ENCODE data around the gene CCNDBP1. TPM values are rescaled to one million over a fixed set of nuclear protein-coding genes. Genes with fewer than 3 reads are reported as not detected.

The CCNDBP1 gene
- total and polyA plus RNA-seq, 2 of the 8 experiments (the other 6 are each of a cell fraction or from before 2014, with no cell fraction given): 23.4 to 29.0 TPM

DNA sequence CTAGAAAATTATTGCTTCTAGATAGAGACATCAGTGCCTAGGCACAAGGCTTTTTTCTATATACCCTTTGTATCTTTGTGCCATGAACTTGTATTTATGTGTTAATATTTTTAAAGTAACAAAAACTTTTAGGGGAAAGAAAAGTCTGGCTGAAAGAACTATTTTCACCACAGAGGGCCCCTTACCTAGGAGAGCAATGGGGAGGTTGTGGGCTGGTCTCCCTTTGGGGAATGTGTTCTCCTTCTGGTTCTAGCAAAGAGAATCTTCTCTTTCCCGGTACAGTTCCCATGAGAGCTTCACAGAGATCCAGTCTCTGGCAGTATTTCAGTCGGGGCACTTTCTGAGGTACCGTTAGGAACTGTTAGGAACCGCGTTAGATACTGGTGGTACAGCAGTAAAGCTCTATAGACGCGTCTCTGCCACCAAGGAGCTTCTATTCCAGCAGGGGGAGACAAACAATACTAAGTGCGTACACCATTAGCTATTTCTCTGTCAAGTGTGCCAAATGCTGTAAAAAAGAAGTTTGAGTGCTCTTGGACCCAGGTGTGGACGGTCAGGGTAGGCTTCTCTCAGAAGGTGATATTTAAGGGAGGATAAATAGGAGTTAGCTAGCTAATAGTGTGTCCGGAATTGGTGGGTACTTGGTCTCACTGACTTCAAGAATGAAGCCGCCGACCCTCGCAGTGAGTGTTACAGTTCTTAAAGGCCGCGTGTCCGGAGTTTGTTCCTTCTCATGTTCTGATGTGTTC, 40.2 kb downstream of the CCNDBP1 start:
- no peak overlapping the region for H4K5ac ChIP-seq (ENCODE audit: insufficient read length, low read depth, low read length)
- WGBS, 2 experiments (ENCODE audit: extremely low coverage in 1 of 2, insufficient coverage in 1 of 2, insufficient read length in 1 of 2, insufficient replicate concordance in 2 of 2, low coverage in 1 of 2, low lambda C conversion rate in 2 of 2, missing lambda C conversion rate in 1 of 2): 57% methylated on average over 16 of the region's 16 CpGs; no CpG with 5 or more reads in 1 of the 2 experiments
- no peak overlapping the region for H3K56ac ChIP-seq (replicated peaks; ENCODE audit: insufficient read length, low read depth, low read length)
- no peak overlapping the region for H3K4ac ChIP-seq (replicated peaks; ENCODE audit: insufficient read length, low read depth, low read length)
- no peak overlapping the region for H3K4me3 ChIP-seq (ENCODE audit: extremely low read depth in 1 of 4, insufficient read depth in 2 of 4, low read depth in 3 of 4, low read length in 4 of 4)
- no peak overlapping the region for H3K4me2 ChIP-seq (ENCODE audit: insufficient read depth in 1 of 2, low read depth in 2 of 2, low read length in 2 of 2)
- H2BK120ac ChIP-seq (replicated peaks; ENCODE audit: low read depth, low read length): no peak overlapping the region
- H2AK5ac ChIP-seq (ENCODE audit: low read depth, low read length): no peak overlapping the region
- no peaks in the 10 kb centered on the region for H3K9me3 ChIP-seq (ENCODE audit: insufficient read depth in 2 of 2, low read depth in 1 of 2, low read length in 1 of 2)
- H3K4me1 ChIP-seq (replicated peaks in 1 of 4; ENCODE audit: control insufficient read depth in 3 of 4, insufficient read depth in 4 of 4, low read length in 3 of 4): no peaks in the 10 kb centered on the region
- H3K14ac ChIP-seq (ENCODE audit: insufficient read length): no peak overlapping the region
- H3K23ac ChIP-seq (ENCODE audit: insufficient read length): no peak overlapping the region
- no peaks in the 10 kb centered on the region for H3K79me1 ChIP-seq (ENCODE audit: low read depth, low read length)
- no peak overlapping the region for H2AFZ ChIP-seq (ENCODE audit: low read length)
- H3K9ac ChIP-seq (replicated peaks in 1 of 4; ENCODE audit: extremely low read depth in 1 of 4, low read depth in 3 of 4, low read length in 3 of 4): no peak overlapping the region
- H4K8ac ChIP-seq (ENCODE audit: extremely low read depth, insufficient read depth, low read length): no peak overlapping the region
- H3K27ac ChIP-seq (ENCODE audit: low read depth, low read length): no peak overlapping the region
- H3K27me3 ChIP-seq (replicated peaks in 1 of 4; ENCODE audit: control insufficient read depth in 3 of 4, extremely low read depth in 1 of 4, insufficient read depth in 3 of 4, low read length in 3 of 4): no peaks in the 10 kb centered on the region
- TF ChIP-seq NRF1 (IDR thresholded peaks at IDR 0.05; ENCODE audit: low read depth, low read length): no peak
- TF ChIP-seq RAD21 (IDR thresholded peaks at IDR 0.05 in 1 of 2, conservative IDR thresholded peaks at IDR 0.05 in 1 of 2; ENCODE audit: low read depth in 2 of 2, low read length in 2 of 2): peak; percentile 76 to 79
- TF ChIP-seq FOSL1 (IDR thresholded peaks at IDR 0.05; ENCODE audit: insufficient read depth, low read depth, low read length): no peak
- TF ChIP-seq SP2 (IDR thresholded peaks at IDR 0.05; ENCODE audit: low read length): no peak
- TF ChIP-seq, protein P1, sequence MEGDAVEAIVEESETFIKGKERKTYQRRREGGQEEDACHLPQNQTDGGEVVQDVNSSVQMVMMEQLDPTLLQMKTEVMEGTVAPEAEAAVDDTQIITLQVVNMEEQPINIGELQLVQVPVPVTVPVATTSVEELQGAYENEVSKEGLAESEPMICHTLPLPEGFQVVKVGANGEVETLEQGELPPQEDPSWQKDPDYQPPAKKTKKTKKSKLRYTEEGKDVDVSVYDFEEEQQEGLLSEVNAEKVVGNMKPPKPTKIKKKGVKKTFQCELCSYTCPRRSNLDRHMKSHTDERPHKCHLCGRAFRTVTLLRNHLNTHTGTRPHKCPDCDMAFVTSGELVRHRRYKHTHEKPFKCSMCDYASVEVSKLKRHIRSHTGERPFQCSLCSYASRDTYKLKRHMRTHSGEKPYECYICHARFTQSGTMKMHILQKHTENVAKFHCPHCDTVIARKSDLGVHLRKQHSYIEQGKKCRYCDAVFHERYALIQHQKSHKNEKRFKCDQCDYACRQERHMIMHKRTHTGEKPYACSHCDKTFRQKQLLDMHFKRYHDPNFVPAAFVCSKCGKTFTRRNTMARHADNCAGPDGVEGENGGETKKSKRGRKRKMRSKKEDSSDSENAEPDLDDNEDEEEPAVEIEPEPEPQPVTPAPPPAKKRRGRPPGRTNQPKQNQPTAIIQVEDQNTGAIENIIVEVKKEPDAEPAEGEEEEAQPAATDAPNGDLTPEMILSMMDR (IDR thresholded peaks at IDR 0.05; ENCODE audit: control extremely low read depth in 1 of 3, insufficient read depth in 1 of 3, low read depth in 1 of 3, low read length in 3 of 3): peak in 2 of 3 experiments; percentile 79 to 88; a peak in 3 of 4 replicates
- no peak for TF ChIP-seq GTF2F1 (IDR thresholded peaks at IDR 0.05; ENCODE audit: borderline replicate concordance, low read depth, low read length)
- H3K36me3 ChIP-seq (ENCODE audit: control insufficient read depth in 2 of 4, insufficient read depth in 4 of 4, low read length in 3 of 4): no peaks in the 10 kb centered on the region
- no peak overlapping the region for H3K18ac ChIP-seq (ENCODE audit: extremely low read depth, low read length)
- CTCF ChIA-PET (ENCODE audit: partially characterized antibody): interaction anchor here (0.6 to 9.7 kb wide), 43 partner anchors 9 to 673 kb away, joined by 3 to 178 read pairs (median 6); partner anchors contain the start of genes CCNDBP1, TGM5 and TGM7
- no peak overlapping the region for H2BK12ac ChIP-seq (ENCODE audit: low read depth, low read length)
- H2BK15ac ChIP-seq (ENCODE audit: low read length): no peak overlapping the region
- peaks cover under 1% of the 10 kb centered on the region; the same call in 1 of the 2 replicates for H3K23me2 ChIP-seq (ENCODE audit: low read depth, low read length)
- FAIRE-seq: peak; percentile 75
- H4K91ac ChIP-seq (replicated peaks; ENCODE audit: insufficient read length, low read length): no peak overlapping the region
- H2BK20ac ChIP-seq (ENCODE audit: low read length): no peak overlapping the region
- DNase-seq (ENCODE audit: low read depth in 1 of 2, low spot score in 2 of 2): no peak
- POLR2A ChIA-PET (ENCODE audit: partially characterized antibody): interaction anchor here (0.7 kb wide), 1 partner anchor 18 kb away, joined by 3 read pairs; no protein-coding TSS in a partner anchor
- no peak overlapping the region for H2BK5ac ChIP-seq (ENCODE audit: low read depth, low read length)
- H4K20me1 ChIP-seq (replicated peaks in 1 of 2; ENCODE audit: control insufficient read depth in 1 of 2, insufficient read depth in 2 of 2, low read length in 2 of 2): no peaks in the 10 kb centered on the region
- no peaks in the 10 kb centered on the region for H3K79me2 ChIP-seq (ENCODE audit: control insufficient read depth in 1 of 2, insufficient read depth in 2 of 2, low read length in 2 of 2)

Measured in H1 (cell line).